Right lobe of liver (tissue), 4 donors: ENCODE results near the gene FOXP1.

Source experiments
- POLR2A ChIP-seq: fragments of 450-650 bp; IDR thresholded peaks from one replicate; pipeline ENCODE4 v1.6.1; 2017; ENCODE audit warnings: antibody characterized with exemption, mild to moderate bottlenecking
- TF ChIP-seq, protein P1 (sequence below), 4 donors: fragments of 200-600 bp in 3 of 4; fragments of 450-650 bp in 1 of 4; IDR thresholded peaks; one replicate each; pipeline versions ENCODE4 v1.5.1 to v1.8.0; 2016 to 2022; ENCODE audit warnings: antibody characterized with exemption in 4 of 4, mild to moderate bottlenecking in 2 of 4
- donor health status: DM: no; HTN: no; CAD: no.
- donor health status: DM: no; HTN: no; CAD: no.
- donor health status: DM: no; HTN: yes; CAD: no.

DNA sequence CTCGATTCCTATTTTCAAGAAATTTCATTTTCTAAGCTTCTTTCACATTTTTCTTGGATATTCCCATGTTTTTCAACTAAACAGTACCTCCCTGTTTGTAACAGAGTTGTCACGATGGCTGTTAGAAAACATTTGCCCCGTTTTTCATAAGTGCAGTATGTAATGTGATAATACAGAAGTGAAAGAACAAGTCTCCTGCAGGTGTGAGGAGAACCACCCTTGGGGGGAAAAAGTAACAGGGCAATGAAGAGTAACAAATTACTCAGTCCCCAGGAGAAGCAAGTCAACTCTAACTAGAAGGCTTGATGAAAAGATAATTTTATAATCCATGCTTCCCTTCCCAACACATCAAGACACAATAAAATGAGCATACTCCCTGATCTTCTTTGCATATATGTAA, 493.3 kb downstream of the FOXP1 start:
- TF ChIP-seq POLR2A, result no peak
- TF ChIP-seq, protein P1, sequence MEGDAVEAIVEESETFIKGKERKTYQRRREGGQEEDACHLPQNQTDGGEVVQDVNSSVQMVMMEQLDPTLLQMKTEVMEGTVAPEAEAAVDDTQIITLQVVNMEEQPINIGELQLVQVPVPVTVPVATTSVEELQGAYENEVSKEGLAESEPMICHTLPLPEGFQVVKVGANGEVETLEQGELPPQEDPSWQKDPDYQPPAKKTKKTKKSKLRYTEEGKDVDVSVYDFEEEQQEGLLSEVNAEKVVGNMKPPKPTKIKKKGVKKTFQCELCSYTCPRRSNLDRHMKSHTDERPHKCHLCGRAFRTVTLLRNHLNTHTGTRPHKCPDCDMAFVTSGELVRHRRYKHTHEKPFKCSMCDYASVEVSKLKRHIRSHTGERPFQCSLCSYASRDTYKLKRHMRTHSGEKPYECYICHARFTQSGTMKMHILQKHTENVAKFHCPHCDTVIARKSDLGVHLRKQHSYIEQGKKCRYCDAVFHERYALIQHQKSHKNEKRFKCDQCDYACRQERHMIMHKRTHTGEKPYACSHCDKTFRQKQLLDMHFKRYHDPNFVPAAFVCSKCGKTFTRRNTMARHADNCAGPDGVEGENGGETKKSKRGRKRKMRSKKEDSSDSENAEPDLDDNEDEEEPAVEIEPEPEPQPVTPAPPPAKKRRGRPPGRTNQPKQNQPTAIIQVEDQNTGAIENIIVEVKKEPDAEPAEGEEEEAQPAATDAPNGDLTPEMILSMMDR (IDR thresholded peaks at IDR 0.05), result no peak
